ENCODE data around the gene GASK1A.

DNA sequence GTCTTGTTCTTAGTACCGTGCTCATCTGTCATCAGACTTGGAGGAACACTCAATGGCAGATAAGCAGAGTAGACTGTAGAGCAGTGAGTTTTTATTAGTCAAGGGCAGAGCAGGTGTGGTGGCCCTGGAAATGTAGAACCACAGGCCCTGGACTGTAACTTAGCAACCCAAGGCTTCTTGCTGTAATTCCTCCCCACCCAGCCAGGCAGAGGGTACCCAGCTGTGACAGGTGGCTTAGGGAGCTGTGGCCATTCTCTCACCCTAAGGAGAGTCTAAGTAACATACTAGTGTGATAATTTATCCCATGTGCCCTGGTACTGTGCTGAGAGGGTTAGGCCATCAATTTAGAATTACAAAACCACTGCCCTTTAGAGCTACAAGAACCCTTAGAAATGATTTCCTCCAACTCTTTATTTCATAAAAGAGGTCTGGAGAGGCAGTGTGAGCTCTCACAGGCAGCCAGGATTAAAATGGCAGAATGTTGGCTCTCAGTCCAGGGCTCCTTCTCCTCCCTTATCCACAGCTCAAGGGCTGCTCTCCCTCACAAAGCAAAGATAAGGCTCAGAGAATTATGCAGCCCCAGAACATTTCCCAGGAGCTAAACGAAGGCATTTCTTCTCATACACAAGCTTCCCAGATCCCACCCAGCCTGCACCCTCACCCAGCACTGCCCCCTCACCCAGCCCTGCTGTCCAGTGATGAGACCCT lies 123.8 kb downstream of the GASK1A start:
- TF ChIP-seq, protein P1, sequence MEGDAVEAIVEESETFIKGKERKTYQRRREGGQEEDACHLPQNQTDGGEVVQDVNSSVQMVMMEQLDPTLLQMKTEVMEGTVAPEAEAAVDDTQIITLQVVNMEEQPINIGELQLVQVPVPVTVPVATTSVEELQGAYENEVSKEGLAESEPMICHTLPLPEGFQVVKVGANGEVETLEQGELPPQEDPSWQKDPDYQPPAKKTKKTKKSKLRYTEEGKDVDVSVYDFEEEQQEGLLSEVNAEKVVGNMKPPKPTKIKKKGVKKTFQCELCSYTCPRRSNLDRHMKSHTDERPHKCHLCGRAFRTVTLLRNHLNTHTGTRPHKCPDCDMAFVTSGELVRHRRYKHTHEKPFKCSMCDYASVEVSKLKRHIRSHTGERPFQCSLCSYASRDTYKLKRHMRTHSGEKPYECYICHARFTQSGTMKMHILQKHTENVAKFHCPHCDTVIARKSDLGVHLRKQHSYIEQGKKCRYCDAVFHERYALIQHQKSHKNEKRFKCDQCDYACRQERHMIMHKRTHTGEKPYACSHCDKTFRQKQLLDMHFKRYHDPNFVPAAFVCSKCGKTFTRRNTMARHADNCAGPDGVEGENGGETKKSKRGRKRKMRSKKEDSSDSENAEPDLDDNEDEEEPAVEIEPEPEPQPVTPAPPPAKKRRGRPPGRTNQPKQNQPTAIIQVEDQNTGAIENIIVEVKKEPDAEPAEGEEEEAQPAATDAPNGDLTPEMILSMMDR (IDR thresholded peaks at IDR 0.05), result no peak
- no peak for TF ChIP-seq POLR2A (IDR thresholded peaks at IDR 0.05)

Measured in esophagus squamous epithelium (tissue), 4 donors.